Nephron (organoid): ENCODE data around the gene SAMD13.

Source experiments
- H3K27ac Mint-ChIP-seq, 3 experiments: 2 replicates each; pipeline ENCODE4 v1.8.0; 2020; ENCODE audit warnings: mixed read lengths in 3 of 3, mild to moderate bottlenecking in 2 of 3, moderate library complexity in 1 of 3
- H3K27me3 Mint-ChIP-seq: 2 replicates; pipeline ENCODE4 v1.8.0; 2021; ENCODE audit warnings: low read depth, mild to moderate bottlenecking, moderate library complexity, mixed read lengths
- H3K36me3 Mint-ChIP-seq: 2 replicates; pipeline ENCODE4 v1.8.0; 2020; ENCODE audit warnings: low read depth, mixed read lengths
- H3K4me1 Mint-ChIP-seq: 2 replicates; pipeline ENCODE4 v1.8.0; 2020; ENCODE audit warnings: mixed read lengths
- H3K4me3 Mint-ChIP-seq, 3 experiments: 2 replicates each; pipeline ENCODE4 v1.8.0; 2020; ENCODE audit warnings: mild to moderate bottlenecking in 3 of 3, mixed read lengths in 3 of 3, moderate library complexity in 2 of 3
- H3K9me3 Mint-ChIP-seq: 2 replicates; pipeline ENCODE4 v1.8.0; 2020; ENCODE audit warnings: mixed read lengths
- TF ChIP-seq, protein P1 (sequence below), 3 experiments: fragments of 200-600 bp; sonication (generic); IDR thresholded peaks; one replicate each; pipeline ENCODE4 v1.5.0; 2021; ENCODE audit warnings: antibody characterized with exemption in 3 of 3; ENCODE audit not compliant: unreplicated experiment in 3 of 3

The SAMD13 gene

GRCh38 chr1:84386716-84387479 lies 85.4 kb downstream of the SAMD13 start:
- Mint-ChIP-seq H3K9me3 (no peaks in the 10 kb centered on the region), H3K36me3 (no peaks in the 10 kb centered on the region), H3K4me1 (no peaks in the 10 kb centered on the region), H3K27me3 (no peaks in the 10 kb centered on the region), H3K4me3 (no peak overlapping the region), H3K27ac (no peak overlapping the region)
- TF ChIP-seq, protein P1, sequence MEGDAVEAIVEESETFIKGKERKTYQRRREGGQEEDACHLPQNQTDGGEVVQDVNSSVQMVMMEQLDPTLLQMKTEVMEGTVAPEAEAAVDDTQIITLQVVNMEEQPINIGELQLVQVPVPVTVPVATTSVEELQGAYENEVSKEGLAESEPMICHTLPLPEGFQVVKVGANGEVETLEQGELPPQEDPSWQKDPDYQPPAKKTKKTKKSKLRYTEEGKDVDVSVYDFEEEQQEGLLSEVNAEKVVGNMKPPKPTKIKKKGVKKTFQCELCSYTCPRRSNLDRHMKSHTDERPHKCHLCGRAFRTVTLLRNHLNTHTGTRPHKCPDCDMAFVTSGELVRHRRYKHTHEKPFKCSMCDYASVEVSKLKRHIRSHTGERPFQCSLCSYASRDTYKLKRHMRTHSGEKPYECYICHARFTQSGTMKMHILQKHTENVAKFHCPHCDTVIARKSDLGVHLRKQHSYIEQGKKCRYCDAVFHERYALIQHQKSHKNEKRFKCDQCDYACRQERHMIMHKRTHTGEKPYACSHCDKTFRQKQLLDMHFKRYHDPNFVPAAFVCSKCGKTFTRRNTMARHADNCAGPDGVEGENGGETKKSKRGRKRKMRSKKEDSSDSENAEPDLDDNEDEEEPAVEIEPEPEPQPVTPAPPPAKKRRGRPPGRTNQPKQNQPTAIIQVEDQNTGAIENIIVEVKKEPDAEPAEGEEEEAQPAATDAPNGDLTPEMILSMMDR (IDR thresholded peaks at IDR 0.05; ENCODE audit: unreplicated experiment in 3 of 3): no peak

GRCh38 chr1:84387480-84388163 lies 86.1 kb downstream of the SAMD13 start:
- Mint-ChIP-seq H3K27ac (no peak overlapping the region), H3K4me3 (no peak overlapping the region), H3K4me1 (no peaks in the 10 kb centered on the region), H3K9me3 (no peaks in the 10 kb centered on the region), H3K27me3 (no peaks in the 10 kb centered on the region), H3K36me3 (no peaks in the 10 kb centered on the region)
- TF ChIP-seq, protein P1 (IDR thresholded peaks at IDR 0.05; ENCODE audit: unreplicated experiment in 3 of 3): no peak

GRCh38 chr1:84390226-84390625 lies 88.7 kb downstream of the SAMD13 start:
- TF ChIP-seq, protein P1 (IDR thresholded peaks at IDR 0.05; ENCODE audit: unreplicated experiment in 3 of 3): no peak
- no peaks in the 10 kb centered on the region for H3K36me3 Mint-ChIP-seq
- no peaks in the 10 kb centered on the region for H3K9me3 Mint-ChIP-seq
- no peak overlapping the region for H3K27ac Mint-ChIP-seq
- H3K27me3 Mint-ChIP-seq: no peaks in the 10 kb centered on the region
- H3K4me3 Mint-ChIP-seq: no peak overlapping the region
- H3K4me1 Mint-ChIP-seq: no peaks in the 10 kb centered on the region

- TF ChIP-seq, protein P1 (IDR thresholded peaks at IDR 0.05; ENCODE audit: unreplicated experiment in 3 of 3): no peak
- no peaks in the 10 kb centered on the region for H3K4me1 Mint-ChIP-seq
- no peaks in the 10 kb centered on the region for H3K36me3 Mint-ChIP-seq
- no peaks in the 10 kb centered on the region for H3K9me3 Mint-ChIP-seq
- H3K4me3 Mint-ChIP-seq: no peak within 1 kb of the TSS
- H3K27ac Mint-ChIP-seq: no peak within 1 kb of the TSS
- no peaks in the 10 kb centered on the region for H3K27me3 Mint-ChIP-seq
Measured at GRCh38 chr1:84398175-84399155, 97.0 kb downstream of the SAMD13 start, which contains the start of gene DNASE2B. Gene DNASE2B, plus strand, starts transcription at chr1:84398484. Its CDS starts 81 bp downstream, at chr1:84398565.
